NCI-H2196 (cell line): Measurements from ENCODE around the gene SLC2A5.
A peak's percentile ranks its signal among the peaks of the same experiment; 100 is the strongest.
"Not testable (repeated sequence)": the region's sequence is repeated elsewhere in the genome, so short reads cannot be mapped to it uniquely, and the experiment has no call there.

ENCODE experiments used
- DNase-seq: peaks from one replicate; lab custom pipeline; 2025; ENCODE audit not compliant: unreplicated experiment; lab: John Stamatoyannopoulos, UW

The SLC2A5 gene

DNA sequence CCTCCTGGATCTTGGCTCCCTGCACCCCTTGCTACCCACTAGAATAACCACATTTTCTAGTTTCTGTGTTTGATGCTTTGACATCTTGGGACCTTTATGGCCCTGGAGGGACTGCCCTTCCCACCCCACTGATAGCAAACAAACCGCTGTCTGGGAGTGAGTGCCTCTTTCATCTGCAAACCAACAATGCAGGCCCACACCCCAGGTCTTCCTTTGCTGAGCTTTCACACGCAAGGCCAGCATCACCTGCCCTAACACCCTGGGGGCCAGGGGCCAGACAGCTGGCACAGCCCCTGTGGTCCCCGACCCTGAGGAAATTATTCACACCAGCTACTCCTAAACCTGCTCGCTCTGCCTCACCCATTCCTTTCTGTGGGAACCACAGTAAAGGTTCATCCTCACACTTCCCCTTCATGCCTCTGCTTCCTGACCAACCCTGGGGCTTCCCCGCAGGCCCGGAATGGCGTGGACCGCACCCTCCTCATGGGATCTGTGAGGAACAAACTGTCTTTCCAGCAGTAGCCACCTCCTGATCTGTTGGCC lies 58.6 kb downstream of the SLC2A5 start:
- no peak for DNase-seq

DNA sequence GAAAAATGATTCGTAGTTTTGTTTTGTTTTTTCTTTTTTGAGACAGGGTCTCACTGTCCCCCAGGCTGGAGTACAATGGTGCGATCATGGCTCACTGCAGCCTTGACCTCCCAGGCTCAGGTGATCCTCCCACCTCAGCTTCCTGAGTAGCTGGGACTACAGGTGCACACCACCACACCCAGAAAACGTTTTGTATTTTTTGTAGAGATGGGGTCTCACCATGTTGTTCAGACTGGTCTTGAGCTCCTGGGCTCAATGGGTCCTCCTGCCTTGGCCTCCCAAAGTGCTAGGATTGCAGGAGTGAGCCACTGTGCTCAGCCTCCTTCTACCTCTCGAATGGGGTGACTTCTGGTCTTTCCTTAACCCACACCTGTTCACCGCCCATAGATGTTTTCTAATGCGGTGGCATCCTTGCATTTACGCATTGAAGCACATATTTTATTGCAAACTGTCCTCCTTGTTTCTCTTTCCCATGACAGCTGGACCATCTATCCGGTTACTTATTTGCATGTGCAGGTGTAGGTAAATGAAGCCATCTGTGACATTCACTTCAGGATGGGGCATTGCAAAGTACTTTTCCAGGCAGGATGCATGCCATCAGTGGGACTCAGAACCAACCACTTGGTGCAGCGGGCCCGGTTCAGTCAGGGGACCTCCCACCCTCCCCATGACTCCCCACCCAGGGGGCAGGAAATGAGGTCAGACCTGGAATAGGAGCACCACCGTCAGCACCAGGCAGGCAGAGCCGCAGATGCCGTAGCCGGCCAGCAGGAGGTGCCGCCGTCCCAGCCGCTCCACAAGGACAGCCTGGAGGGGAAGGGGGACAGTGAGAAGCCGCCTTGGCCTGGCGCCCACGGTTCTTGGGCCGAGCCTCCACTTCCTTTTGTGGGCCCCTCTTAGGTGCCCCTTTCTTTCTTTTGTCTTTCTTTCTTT lies 59.7 kb downstream of the SLC2A5 start:
- peak; percentile 16 for DNase-seq

DNA sequence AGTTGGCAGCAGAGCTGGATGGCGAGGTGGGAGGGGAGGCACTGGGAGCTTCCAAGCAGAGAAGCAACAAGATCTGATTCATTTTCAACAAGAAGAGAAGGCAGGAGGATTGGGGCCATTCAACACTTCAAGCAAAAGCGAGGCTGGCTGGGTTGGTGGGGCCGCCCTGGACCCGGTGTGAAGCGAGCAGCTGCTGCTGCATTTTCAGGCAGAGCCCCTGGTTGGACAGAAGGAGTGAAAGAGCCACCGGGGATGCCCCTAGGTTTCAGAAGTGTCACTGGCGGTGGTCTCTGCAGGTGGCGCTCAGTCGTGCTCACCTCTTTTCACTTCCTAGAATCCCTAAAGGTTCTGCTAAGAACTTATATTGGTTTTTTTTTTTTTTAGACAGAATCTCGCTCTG lies 61.2 kb downstream of the SLC2A5 start:
- DNase-seq, result no peak

DNA sequence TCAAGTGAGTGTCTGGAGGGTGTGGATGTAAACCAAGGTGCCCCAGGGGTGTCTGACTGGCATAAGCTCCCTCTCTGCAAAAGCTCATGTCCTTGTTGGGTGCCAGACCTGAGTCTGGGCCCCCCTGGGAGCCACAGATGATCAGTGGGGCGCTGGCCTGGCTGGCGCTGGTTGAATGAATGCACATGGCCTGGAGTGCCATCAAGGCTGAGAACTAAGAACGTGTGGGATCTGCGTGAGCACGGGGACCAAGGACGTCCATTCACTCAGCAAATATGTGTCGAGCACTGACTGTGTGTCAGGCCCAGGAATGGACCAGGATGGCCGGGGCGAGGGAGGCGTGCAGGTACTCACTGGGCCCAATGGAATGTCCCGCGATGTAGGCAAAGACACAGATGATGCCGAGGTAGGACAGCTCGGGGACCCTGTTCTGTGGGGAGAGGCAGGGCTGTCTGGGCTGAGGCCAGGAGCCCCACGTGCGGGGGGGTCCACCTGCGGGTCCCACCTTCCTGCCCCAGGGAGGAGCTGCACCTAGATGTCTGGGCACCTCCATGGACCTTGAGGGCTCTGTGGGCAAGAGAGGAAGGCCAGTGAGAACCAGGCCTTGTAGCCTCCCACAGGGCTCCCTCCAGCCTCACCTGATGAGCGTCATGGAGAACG lies 62.3 kb downstream of the SLC2A5 start:
- no peak for DNase-seq

DNA sequence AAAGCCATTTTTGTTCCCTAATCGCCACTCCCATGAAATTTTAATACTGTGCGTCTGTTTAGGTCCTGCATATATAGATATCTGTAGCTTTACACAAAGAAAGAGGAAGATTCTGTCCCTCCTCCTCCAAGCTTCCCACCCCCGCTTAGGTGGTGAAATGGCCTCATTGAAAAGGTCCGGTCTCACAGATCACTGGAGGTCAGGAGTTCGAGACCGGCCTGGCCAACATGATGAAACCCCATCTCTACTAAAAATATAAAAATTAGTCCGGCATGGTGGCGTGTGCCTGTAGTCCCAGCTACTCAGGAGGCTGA lies 64.1 kb downstream of the SLC2A5 start:
- no peak for DNase-seq

DNA sequence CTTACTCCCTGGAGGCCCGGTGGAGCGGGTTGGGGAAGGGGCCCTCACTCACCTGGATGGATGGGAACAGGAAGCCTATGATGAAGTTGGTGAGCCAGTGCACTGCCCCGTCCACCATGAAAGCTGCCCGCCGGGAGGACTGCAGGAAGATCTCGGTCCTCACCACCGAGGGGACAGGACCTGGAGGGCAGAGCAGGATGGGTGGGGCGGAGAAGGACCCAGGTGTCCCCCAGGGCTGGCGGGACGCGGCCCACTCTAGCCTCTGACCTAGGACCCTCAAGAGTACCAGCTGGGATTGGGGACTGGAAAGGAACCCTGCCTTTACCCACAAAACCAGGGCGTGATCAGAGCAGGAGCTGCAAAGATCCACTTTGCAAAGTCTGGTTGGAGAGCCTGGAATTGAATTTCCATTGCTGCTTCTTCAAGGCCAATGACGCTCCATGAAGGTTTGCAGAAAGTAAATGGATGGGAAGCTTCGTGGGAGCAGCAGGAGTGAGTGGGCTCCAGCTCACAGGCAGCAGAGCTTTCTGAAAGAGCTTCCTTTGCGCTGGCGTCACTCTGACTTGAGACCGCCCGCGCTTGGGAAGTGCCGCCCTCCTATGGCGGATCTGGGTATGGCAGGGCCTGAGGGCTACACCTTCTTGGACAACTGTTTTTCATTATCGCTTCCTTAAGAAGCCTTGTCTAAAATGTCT lies 64.6 kb downstream of the SLC2A5 start:
- DNase-seq, result peak; percentile 80

DNA sequence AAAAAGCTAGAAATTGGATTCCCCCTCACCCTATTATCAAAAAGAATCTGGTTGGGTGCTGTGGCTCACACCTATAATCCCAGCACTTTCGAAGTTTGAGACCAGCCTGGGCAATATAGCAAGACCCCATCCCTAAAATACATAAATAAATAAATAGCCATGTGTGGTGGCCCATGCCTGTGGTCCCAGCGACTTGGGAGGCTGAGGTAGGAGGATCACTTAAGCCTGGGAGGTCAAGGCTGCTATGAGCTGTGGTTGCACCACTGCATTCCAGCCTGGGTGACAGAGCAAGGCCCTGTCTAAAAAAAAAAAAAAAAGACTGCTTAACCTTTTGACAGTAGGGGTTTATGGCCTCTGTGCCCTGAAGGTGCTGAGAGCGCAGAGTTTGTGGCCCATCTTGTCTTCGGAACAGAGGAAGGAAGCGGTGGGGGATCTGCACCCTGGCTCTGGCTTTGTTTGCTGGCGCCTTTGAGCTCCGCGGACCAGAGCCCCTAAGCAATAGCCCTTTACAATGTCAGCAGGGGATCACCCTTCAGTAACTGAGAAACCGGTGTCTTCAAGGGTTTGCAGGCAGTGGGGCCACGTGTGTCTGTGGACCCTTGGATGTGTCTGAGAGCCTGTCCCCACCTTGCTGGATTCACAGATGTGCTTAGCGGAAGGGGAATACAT lies 65.3 kb downstream of the SLC2A5 start:
- no peak for DNase-seq

DNA sequence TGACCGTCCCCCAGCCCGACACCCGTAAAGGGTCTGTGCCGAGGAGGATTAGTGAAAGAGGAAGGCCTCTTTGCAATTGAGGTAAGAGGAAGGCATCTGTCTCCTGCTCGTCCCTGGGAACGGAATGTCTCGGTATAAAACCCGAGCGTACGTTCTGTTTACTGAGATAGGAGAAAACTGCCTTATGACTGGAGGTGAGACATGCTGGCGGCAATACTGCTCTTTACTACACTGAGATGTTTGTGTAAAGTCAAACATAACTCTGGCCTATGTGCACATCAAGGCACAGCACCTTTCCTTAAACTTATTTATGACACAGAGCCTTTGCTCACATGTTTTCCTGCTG lies 67.2 kb downstream of the SLC2A5 start:
- not testable (repeated sequence) for DNase-seq

DNA sequence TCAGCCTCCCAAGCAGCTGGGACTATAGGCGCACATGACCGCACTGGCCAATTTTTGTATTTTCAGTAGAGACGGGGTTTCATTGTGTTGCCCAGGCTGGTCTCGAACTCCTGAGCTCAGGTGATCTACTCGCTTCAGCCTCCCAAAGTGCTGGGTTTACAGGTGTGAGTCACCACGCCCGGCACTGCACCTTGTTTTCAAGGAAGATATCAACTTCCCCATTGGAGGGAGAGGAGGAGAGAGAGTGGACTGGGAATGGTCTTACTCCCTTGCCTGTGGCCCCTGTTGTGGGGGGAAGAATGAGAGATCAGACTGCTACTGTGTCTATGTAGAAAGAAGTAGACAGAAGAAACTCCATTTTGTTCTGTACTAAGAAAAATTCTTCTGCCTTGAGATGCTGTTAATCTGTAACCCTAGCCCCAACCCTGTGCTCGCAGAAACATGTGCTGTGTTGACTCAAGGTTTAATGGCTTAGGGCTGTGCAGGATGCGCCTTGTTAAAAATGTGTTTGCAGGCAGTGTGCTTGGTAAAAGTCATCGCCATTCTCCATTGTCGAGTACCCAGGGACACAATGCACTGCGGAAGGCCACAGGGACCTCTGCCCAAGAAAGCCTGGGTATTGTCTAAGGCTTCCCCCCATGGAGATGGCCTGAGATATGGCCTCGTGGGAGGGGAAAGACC lies 67.8 kb downstream of the SLC2A5 start:
- DNase-seq, result not testable (repeated sequence)

DNA sequence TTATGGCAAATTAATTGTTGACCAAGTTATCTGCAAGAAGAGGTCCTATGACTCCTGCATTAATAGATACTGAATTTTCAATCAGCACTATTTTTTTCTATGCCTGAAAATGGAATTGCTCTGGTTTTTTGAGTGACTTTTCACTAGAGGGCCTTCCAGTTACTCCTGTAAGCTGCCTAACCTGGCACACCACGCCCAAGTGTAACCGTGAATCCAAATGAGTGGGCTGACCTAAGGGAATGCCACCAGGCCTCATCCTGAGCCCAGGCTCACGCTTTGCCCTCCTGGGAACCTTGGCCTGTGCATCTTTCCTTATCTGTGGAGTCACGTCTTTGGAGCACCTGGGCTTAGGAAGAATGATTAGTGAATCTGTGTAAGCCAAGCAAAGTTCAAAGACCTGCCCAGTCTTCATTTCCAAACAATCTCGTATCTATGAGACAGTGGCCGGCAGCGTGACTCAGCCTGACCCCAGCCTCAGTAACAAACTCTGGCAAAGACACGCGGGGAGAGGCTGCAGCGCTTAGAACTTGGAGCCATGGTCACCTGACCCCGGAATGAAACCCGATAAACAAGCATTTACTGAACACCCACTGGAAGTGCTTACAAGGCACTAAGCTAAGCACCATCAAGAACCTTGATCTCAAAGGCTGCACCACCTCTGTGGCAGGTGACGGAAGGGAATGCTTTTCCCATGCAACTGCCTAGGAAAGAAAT lies 75.3 kb downstream of the SLC2A5 start:
- DNase-seq, result not testable (repeated sequence)

DNA sequence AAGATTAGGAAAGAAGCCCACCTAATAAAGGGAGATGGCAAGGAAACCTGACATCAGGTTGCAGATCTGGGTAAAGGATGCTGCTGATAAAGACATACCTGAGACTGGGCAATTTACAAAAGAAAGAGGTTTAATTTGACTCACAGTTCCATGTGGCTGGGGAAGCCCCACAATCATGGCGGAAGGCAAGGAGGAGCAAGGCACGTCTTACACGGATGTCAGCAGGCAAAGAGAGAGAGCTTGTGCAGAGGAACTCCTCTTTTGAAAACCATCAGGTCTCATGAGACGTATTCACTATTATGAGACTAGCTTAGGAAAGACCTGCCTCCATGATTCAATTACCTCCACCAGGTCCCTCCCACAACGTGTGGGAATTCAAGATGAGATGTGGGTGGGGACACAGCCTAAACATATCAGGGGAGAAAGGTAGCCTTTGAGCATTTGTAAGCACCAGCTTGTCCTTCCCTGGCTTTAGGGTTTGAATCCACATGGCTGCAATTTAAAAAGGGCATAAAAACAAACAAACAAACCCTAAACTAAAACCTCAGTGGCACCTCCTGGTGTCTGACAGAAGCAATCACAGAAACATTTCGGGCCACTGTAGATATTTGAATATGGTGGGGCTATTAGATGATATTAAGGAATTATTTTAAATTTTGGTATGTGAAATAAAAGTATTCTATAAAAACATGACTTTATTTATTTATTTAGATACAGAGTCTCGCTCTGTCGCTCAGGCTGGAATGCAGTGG lies 76.3 kb downstream of the SLC2A5 start:
- DNase-seq, result no peak

DNA sequence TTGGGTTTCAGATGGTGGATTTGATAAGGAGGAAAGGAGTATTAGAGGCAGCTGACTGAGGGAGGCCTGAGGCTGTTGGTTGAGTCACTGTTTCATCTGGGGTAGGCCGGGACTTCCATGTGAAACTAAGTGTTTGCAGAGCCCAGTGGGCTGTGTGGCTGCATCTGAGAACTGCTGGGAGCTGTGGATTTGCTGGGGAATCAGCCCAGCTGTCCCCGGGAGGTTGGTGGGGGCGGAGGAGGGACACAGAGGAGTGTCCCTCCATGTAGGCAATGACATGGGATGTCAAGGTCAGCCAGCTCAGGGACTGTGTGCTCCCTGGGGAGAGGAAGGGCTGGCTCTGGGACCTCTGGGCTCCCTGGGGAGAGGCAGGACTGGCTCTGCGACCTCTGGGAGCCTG lies 79.6 kb downstream of the SLC2A5 start:
- DNase-seq, result no peak

DNA sequence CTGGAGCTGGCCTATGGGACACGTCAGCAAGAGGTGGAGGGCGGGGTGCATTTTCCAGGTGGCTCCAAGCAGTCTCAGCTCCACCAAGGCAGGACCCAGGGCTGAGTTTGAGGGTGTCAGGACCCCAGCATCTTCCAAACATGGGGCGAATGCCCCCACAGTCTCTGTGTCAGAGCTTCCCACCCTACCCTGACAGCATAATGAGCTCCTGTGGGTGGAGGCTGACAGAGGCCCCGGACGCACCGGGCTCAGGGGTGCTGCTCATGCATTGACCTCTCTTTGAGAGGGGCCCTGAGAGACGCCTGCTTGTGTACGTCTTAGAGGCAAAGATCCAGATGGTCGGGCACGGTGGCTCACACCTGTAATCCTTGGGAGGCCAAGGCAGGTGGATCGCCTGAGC lies 80.4 kb downstream of the SLC2A5 start:
- no peak for DNase-seq

DNA sequence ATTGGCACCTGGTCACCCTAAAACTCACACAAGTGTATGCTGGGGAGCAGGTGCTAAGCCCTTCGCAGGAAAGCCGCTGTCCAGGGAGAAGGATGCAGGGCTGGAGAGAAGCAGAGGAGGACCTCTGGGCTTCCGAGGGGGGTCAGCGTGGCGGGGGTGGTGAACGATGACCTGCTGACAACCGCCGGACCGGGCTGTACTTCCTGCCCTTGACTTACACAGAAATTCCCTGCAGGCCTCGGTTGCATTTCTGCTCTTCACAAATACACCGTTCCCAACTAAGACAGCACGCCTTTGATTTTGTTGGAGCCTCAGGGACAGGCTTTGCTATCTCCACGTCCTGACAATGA lies 80.8 kb downstream of the SLC2A5 start:
- no peak for DNase-seq

DNA sequence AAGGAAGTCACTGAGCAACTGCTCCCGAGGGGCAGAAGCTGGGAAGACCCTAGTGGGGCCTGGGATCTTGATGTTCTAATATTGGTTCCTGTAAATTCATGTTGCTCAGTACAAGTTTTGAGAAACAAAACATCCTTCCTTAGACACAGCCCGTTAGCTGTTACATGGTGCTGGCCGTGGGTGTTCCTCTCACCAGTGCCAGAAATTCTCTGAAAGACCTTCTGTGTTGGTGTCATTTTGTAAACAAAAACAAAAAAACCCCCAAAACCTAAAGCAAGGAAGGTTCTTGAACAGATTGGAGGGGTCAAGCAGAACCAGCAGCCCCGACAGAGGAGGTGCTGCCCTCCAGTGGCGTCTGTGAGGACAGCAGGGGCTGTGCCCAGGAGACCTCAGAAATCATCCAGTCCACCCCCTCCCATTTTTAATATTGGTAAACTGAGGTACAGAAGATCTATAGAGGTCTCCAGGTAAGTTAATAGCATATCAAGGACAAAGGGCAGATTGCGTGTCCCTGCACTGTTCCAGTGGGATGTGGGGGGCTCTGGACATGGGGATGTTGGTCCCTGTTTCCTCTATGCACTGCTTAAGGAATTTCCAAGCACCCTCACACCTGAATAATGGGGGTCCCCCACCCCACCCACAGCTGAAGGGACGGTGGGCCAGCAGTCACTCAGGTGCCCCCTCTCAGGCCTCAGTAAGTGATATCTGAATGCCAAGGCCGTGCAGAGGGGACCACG lies 81.4 kb downstream of the SLC2A5 start:
- peak; percentile 19 for DNase-seq

DNA sequence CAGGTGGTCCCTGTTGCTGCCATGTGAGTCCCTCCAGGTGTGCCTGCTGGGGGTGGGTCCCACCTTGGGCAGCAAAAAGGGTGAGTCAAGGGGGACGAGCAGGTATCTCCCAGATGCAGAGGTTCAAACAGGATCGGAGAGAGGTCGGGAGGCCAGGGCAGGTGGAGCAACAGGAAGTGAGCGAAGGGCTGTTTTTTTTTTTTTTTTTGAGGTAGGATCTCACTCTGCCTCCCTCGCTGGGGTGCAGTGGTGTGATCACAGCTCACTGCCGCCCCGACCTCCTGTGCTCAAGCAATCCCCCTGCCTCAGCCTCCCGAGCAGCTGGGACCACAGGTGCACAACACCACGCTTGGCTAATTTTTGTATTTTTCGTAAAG lies 82.6 kb downstream of the SLC2A5 start:
- DNase-seq, result no peak

DNA sequence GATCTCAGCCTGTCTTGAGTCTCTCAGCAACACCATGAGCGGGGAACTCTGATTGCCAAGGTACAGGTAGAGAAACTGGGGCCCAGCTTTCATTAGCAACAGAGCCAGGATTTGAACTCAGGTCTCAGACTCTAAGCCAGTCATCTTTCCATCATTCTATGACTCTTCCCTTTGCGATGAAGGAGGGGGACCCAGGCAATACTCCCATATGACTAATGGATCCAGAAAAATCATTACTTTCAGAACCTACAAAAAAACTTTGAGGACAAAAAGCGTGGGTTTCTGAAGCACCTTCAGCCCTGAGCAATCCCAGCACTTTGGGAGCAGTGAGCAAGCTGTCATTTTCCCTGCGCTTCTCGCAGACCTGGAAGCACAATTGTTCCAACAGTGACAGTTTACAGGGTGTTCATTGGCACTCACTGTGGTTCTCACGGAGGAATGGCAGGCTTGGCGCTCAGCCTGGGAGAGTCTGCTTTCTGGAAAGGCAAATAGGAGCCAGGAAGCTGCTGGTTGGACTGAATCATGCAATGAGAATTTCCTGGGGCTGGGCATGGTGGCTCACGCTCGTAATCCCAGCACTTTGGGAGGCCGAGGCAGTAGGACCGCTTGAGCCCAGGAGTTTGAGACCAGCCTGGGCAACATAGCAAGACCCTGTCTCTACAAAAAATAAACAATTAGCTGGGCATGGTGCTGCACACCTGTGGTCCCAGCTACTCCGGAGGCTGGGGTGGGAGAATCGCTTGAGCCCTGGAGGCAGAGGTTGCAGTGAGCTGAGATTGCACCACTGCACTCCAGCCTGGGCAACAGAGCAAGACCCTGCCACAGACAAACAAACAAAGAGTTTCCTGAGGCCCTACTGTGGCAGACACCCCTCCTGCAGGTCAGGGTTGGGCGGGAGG lies 83.3 kb downstream of the SLC2A5 start:
- peak; percentile 75 for DNase-seq
